Mucosa of gallbladder (tissue), 1 donor: ENCODE results near the gene ITGA7. TPM values are rescaled to one million over a fixed set of nuclear protein-coding genes. Genes with fewer than 3 reads are reported as not detected.
"Not testable (repeated sequence)": the region's sequence is repeated elsewhere in the genome, so short reads cannot be mapped to it uniquely, and the experiment has no call there.

Source experiments
- DNase-seq: peaks from one replicate; pipeline ENCODE4 v3.0.0-alpha.2; 2020; ENCODE audit warnings: low spot score
- total RNA-seq: library from RNA; stranded (reverse); gene quantifications from one replicate; pipeline ENCODE4 v1.2.1, GENCODE V29; 2021
- donor health status: DM: no; HTN: no; CAD: no.

Gene ITGA7
- total RNA-seq, 1 donor from 2014 or later = 152 TPM

DNA sequence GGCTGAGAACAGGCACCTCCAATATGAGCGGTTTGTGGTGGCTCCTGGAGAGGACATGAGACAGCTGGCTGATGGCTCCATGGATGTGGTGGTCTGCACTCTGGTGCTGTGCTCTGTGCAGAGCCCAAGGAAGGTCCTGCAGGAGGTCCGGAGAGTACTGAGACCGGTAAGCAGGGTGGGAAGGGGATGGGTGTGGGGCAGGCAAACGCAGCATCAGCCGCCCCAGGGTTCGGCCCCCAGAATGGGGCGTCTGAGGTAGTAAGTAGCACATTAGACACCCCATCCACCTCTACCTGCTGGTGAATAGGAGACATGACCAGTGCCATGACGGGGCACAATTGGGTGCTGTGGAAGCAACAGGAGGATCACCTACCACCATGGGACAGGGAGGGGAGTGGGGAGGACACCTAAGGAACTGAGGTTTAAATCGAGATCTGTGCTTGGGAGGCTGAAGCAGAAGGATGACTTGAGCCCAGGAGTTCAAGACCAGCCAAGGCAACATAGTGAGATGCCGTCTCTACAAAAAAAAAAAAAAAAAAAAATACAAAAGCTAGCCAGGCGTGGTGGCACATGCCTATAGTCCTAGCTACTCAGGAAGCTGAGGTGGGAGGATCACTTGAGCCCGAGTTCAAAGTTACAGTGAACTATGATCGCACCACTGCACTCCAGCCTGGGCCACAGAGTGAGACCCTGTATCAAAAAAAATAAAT is 25.5 kb downstream of the ITGA7 start:
- DNase-seq = no peak

GRCh38 chr12:55681142-55682077 is 26.3 kb downstream of the ITGA7 start:
- DNase-seq = peak; percentile 82

DNA sequence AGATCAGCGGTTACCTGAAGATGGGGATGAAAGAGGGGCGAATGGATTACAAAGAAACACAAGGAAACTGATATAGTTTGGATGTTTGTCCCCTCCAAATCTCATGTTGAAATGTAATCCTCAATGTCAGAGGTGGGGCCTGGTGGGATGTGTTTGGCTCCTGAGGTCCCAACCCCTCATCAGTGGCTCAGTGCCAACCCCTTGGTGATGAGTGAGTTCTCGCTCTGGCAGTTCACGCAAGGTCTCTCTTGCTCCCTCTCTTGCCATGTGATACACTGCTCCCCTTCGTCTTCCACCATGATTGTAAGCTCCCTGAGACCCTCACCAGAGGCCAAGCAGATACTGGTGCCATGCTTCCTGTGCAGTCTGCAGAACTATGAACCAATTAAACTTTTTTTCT is 28.0 kb downstream of the ITGA7 start:
- no peak for DNase-seq

DNA sequence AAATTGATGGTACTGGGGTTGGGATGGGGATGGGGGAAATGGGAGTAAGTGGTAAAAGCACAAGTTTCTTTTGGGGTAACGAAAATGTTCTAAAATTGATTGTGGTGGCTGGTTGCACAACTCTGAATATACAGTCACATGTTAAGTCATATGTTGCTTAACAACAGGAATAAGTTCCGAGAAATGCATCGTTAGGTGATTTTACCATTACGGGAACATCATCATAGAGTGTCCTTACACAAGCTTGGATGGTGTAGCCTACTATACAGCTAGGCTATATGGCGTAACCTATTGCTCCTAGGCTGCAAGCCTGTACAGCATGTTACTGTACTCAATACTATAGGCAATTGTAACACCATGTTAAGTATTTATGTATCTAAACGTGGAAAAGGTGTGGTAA is 31.0 kb downstream of the ITGA7 start:
- no peak for DNase-seq

DNA sequence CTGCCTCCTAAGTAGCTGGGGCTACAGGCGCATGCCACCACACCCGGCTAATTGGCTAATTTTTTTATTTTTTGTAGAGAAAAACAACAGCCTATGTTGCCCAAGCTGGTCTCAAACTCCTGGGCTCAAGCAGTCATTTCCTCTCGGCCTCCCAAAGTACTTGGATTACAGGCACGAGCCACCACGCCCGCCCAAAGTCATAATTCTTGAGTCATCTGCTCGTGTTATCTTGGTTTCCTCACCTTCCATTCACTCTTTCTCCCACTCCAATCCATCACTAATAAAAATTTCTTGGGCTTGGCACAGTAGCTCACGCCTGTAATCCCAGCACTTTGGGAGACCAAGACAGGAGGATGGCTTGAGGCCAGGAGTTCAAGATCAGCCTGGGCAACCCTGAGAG is 32.0 kb downstream of the ITGA7 start:
- no peak for DNase-seq

- no peak for DNase-seq
Observed at GRCh38 chr12:55673638-55674037, 34.1 kb downstream of the ITGA7 start.

DNA sequence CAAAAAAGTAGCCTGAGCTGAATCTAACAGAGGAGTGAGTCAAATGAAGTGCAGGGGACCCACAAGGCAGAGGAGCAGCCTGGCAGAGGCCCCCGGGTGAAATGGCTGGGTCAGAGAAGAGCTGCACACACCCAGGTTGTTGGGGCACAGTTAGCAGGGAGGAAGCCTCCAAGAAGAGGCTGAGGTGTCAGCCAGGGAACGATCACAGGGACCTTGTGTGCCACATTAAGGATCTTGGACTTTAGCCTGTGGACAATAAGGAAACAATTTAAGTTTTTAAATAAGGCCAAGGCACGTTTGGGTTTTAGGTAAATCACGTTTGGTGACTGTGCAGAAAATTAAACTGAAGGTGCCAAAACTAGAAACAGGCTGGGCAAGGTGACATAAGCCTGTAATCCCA is 36.0 kb downstream of the ITGA7 start:
- no peak for DNase-seq

GRCh38 chr12:55670276-55670675 is 37.4 kb downstream of the ITGA7 start:
- DNase-seq = no peak

- no peak for DNase-seq
Observed at GRCh38 chr12:55666508-55666907, 41.2 kb downstream of the ITGA7 start.

GRCh38 chr12:55664826-55665225 is 42.9 kb downstream of the ITGA7 start:
- DNase-seq = no peak

DNA sequence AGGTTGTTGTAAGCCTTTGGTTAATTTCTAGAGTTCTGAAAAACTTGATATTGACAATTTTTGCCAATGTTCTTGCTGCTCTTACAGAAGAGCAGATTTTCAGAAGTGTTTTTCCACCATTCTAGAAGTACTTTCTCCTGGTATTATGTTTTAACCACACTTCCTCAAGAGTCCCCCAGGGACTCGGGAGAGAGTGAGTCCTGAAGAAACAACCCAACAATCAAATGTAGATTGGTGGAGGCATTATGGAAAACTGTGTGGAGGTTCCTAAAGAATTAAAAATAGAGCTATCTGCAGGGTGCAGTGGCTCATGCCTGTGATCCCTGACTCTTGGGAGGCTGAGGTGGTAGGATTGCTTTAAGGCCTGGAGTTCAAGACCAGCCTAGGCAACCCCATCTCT is 44.3 kb downstream of the ITGA7 start:
- no peak for DNase-seq

- peak; percentile 44 for DNase-seq
Observed at GRCh38 chr12:55659486-55660385, 48.0 kb downstream of the ITGA7 start.

DNA sequence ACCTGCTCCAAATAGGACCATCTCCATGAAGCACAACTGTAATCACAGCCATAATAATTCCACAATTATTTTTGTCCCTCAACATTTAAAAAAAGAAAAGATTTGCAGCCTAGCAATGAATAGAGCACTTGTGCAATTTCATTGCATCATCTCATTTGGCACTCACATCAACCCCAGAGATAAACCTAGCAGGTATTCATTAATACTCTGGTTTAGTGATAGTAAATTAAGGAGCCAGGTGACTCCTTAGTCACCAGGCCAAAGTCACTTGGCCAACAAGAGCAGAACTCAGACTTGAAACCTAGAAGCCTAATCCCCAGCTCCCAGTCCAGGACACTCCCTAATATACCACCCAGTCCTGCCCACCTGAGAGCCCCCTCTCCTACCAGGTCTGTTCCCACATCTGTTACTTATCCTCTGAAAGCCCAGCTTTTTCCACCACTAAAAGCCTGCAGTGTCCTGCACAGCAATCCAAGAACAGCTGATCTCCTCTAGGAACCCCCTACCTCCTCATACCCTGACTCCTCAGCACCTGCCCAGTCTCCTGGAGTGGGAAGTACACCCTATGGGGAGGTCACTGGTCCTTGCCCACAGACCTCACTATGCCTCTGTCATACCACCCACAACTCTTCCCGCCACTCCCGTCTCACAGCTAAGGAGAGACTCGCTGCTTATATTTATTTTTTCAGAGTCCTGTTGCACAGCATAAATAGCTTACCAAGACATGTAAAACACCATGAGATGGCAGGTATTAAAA is 48.9 kb downstream of the ITGA7 start:
- peak; percentile 44 for DNase-seq

DNA sequence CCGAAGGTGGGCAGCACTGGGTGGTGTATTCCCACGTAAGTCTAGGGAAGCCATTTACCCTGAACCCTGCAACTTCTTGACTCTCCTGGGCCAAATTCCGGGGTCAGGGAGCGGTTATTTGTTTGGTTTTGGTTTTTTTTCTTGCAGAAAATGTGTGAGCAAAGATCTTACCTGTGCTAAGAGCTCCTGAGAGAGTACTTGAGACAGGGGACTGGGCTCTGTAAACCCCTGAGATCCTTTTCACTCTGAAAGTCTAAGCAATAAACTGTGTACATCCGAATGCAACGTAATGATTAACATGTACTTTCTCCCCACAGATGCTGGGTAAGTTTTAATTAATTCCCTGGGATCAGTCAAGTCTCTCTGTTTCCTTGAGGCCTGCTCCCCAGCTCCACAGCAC is 49.5 kb downstream of the ITGA7 start:
- no peak for DNase-seq

GRCh38 chr12:55657212-55657611 is 50.5 kb downstream of the ITGA7 start:
- DNase-seq = no peak

DNA sequence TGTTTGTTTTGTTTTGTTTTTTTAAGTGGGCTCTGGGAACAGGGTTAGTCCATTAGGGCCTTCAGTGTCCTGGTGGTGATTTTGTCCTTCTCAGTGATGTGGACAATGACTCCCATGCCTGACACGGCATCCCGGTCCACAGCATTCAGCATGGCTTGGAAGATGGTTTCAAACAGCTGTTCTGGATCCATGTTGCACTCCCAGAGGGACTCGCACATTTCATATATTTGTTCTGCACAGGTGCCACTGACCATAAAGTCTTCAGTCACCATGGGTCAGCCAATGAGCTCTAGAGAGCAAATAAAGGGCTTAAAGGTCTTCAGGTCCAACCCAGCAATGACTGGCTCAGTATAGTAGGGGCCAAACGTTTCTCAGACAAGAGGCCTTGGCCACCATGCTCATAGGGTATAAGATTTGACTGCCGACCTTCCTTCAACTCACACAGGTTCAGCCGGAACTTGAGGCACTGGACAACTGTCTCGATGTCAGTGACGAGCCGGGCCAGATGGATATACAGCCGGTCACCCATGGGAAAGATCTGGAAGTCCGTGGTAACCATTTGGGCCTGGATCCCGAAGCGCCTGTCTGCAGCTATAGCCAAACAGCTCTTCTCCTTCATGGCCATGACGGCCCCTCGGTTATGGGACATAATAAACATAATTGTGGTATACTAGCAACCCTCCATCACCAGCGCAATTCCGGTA is 53.0 kb downstream of the ITGA7 start:
- DNase-seq = no peak

GRCh38 chr12:55653031-55653430 is 54.7 kb downstream of the ITGA7 start:
- DNase-seq = no peak

DNA sequence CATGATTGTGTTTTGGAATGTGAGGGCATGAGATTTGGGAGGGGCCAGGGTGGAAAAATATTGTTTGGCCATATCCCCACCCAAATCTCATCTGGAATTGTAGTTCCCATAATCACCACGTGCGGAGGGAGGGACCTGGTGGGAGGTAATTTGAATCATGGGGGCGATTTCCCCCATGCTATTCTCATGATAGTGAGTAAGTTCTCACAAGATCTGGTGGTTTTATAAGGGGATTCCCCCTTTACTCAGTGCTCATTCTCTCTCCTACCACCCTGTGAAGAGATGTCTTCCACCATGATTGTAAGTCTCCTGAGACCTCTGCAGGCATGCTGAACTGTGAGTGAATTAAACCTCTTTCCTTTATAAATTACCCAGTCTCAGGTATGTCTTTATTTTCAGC is 55.4 kb downstream of the ITGA7 start:
- DNase-seq = no peak

DNA sequence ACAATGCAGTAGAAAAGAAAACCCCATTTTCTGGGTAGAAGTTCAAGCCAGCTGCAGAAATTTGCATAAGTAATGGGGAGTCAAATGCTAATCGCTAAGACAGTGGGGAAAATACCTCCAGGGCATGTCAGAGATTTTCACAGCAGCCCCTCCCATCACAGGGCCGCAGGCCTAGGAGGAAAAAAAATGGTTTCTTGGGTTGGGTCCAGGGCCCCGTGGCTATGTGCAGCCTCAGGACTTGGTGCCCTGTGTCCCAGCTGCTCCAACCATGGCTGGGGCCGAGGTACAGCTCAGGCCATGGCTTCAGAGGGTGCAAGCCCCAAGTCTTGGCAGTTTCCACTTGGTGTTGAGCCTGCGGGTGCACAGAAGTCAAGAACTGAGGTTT is 56.4 kb downstream of the ITGA7 start:
- no peak for DNase-seq

- DNase-seq = not testable (repeated sequence)
Observed at GRCh38 chr12:55650620-55651298, 56.9 kb downstream of the ITGA7 start.
